HG02678 (cell line): ENCODE measurements around the gene POLL.

ENCODE experiments used
- ATAC-seq: cut with Tn5 transposase; IDR thresholded peaks from one replicate; pipeline ENCODE4 v1.9.1; 2021; ENCODE audit warnings: mild to moderate bottlenecking, moderate library complexity; ENCODE audit not compliant: unreplicated experiment

POLL gene

DNA sequence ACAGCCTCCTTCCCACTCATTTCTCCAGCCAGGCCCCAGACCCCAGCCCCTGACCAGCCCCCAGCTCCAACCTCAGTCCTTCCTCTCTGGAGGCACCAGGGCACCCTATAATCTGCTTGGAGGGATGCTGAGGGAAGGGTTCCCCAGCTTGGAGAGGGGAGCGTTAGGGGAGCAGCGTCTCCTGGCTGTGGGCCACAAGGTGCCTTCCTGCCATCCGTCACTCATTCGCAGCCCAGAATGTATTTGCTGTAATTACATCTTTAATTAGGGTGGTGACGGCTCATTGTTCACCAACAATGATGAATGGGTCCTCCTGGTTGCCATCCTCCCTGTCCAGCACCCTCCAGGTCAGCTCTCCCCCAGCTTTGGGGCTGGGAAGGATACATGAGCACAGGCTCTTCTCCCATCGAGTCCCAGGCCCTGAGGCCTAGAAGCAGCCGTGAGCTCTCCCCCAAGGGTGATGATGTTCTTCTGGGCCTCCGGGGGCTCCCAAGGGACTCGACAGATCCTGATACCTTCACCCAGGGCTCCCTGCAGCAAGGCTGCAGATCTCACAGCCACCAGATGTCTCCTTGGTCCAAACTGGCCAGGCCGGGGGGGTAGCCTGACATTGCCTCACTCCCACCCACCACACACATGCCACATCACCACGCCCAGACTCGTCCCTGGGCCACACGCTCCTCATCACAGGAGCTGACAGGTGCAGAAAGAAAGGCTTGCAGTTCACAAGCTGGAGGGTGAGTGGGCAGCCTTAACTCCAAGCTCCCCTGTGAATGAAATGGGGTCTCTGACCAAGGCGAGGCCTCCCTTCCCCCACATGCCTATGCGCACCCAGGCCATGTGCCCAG lies 26.8 kb downstream of the POLL start:
- ATAC-seq = no peak

- no peak for ATAC-seq
Measured at GRCh38 chr10:101560298-101561067, 27.6 kb downstream of the POLL start.

GRCh38 chr10:101559596-101560297 lies 28.3 kb downstream of the POLL start:
- ATAC-seq = no peak

- ATAC-seq = no peak
Measured at GRCh38 chr10:101558671-101559595, 29.1 kb downstream of the POLL start.

GRCh38 chr10:101558204-101558603 lies 29.9 kb downstream of the POLL start:
- no peak for ATAC-seq

DNA sequence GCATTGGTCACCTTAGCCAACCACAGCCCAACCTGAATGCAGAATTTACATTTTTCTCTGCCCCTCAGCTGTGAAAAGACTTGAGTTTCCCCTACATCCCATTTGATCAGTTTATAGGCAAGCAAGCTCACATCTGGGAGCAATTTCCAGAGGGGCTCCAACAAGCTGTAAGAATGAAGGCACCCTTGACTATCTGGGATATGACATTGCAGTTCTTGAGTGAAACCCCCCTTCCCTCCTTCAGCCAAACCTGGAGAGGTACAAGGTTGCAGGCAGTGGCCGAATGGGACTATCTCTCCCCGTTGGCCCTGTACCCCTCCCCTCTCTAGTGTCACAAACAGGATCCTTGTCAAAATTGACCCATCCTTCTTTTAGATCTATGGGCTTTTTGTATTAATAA lies 30.5 kb downstream of the POLL start:
- ATAC-seq = no peak

GRCh38 chr10:101552442-101552841 lies 35.6 kb downstream of the POLL start:
- no peak for ATAC-seq

GRCh38 chr10:101550965-101551364 lies 37.1 kb downstream of the POLL start:
- ATAC-seq = no peak

GRCh38 chr10:101545898-101546297 lies 42.2 kb downstream of the POLL start:
- ATAC-seq = no peak

DNA sequence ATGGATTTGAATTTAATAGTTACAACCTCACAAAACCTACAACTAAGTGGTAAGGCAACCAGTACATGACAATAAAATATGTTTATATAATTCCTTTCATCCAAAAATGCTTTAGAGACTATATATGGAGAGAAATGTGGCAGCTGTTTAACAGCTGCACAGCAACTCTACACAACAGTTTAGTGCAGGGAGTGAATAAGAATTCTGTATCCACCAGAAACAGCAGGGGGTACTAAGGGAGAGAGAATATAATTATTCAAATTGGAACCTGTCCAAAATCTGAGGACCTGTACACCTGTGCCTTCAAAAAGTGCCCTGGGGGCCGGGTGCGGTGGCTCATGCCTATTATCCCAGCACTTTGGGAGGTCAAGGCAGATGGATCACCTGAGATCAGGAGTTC lies 49.6 kb downstream of the POLL start:
- ATAC-seq = no peak

DNA sequence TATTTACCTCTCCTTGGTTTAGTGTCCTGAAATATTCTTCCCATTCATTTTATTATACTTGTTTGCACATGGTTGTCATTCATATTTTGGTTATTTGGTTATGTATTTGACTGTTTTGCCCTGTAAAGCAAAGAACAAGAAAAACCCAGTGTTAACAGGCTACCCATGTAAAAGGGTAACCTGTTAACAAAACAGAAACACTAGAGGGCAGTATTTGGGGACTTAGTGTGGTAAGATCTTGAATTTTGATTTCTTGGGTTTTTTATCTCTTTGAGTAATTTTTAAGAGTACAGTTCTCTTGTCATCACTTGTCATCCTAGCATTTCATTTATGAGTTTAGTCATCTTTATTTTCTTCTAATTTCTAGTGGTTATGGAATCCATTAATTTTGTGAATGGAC lies 51.3 kb downstream of the POLL start:
- no peak for ATAC-seq

DNA sequence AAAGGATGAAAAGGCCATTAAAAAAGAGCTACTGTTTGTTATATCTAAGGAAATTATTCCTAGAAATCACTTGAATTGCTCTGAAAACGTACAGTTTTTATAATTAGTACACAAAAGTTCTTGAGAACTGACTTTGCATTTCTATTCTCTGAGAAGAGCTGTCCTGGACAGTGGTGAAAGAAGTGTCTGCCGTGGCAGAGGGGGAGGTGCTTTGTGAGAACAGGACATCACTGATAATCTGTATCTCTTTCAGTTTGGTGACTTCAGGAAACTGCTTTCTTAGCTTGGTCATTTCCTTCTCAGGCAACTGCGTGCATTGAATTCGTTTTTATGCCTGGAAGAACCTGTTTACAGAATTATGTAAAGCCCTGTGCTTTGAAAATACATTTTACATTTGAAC lies 52.1 kb downstream of the POLL start:
- ATAC-seq = no peak

DNA sequence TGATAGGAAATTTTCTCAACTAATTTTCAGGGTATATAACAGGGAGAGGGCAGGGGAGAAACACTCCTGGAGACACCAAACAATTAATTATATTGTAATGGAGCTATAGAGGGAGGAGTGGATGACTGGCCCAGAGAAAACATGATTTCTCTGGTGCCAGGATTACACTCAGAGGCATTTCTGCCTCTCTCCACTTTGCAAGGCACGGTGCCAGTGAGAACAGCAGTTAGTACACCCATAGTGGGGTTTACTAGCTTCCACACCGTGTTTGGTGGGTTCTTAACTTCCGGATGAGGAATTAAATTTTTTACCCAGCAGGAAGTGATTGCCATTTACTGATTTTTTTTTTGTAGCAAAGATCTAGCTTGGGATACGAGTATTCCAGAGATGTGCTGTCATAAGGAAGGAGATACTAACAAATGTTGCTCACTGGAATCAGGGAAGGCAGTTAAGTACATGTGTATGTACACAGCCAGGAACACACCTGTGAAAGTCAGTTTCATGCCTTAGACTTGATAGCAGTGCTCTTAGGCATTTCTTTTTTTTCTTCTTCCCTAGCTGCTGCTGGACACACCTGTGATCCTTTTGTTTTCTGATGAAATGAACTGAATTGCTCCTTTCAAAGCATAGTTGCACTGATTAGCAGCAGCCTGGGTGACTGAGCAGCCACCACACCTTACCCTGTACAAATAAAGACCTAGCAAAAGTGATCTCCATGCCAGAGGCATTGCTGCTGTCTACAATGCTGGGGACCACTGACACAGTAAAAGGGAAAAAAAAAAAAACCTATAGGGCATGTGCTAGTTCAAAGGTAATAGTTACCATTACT lies 58.1 kb downstream of the POLL start:
- ATAC-seq = no peak

DNA sequence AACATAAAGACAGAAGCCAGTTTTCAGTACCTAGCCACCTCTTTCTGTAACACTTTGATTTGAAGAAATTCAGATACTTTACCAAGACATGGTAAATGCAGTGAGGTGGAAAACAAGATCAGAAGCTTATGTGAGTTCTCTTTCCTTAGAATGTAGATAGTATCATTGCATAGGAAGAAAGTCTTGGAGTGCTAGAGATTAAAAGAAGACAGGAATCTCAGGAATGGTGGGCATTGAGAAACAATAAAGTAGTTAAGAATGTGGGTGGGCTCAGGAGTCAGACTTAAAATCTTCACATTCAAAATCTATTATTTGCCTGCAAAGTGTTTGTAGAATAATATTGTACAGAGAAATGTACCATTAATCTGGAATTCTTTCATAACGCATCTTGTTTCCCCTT lies 58.9 kb downstream of the POLL start:
- ATAC-seq = no peak
